Neural progenitor cell (in vitro differentiated cells): ENCODE results near the gene SLC25A43.

ENCODE experiments used
- CTCF ChIP-seq: fragments of 200-600 bp; sonication (generic); IDR thresholded peaks from 2 replicates; pipeline ENCODE4 v1.5.1; 2017; ENCODE audit warnings: antibody characterized with exemption, mild to moderate bottlenecking
- EZH2 ChIP-seq: fragments of 200-600 bp; sonication (generic); IDR thresholded peaks from 2 replicates; pipeline ENCODE4 v1.6.1; 2017; ENCODE audit warnings: antibody characterized with exemption, mild to moderate bottlenecking, moderate library complexity
- EZH2phosphoT487 ChIP-seq: fragments of 200-600 bp; sonication (generic); IDR thresholded peaks from 2 replicates; pipeline ENCODE4 v1.6.1; 2017; ENCODE audit warnings: antibody characterized with exemption

DNA sequence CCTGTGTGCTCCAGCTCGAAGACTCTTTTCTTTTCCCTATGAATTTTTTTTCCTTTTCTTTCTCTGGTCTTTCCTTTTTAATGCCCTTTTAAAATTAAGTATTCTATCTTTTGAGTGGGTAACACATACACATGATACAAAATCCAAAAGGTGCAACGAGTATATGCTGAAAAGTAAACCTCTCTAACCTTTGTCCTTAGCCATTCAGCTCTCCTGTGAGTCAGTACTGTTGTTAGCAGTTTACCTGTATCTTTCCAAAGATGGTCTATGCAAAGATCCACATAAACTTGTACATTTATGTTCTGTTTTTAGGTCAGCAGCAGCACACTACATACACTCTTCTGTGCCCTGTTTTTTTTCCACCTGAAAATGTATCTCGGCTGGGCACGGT, 28.7 kb downstream of the SLC25A43 start:
- TF ChIP-seq CTCF (no peak), EZH2phosphoT487 (no peak), EZH2 (no peak)
